ENCODE data around the gene ARL4C.
A peak's percentile ranks its signal among the peaks of the same experiment; 100 is the strongest.
"Not testable (repeated sequence)": the region's sequence is repeated elsewhere in the genome, so short reads cannot be mapped to it uniquely, and the experiment has no call there.

ARL4C gene

DNA sequence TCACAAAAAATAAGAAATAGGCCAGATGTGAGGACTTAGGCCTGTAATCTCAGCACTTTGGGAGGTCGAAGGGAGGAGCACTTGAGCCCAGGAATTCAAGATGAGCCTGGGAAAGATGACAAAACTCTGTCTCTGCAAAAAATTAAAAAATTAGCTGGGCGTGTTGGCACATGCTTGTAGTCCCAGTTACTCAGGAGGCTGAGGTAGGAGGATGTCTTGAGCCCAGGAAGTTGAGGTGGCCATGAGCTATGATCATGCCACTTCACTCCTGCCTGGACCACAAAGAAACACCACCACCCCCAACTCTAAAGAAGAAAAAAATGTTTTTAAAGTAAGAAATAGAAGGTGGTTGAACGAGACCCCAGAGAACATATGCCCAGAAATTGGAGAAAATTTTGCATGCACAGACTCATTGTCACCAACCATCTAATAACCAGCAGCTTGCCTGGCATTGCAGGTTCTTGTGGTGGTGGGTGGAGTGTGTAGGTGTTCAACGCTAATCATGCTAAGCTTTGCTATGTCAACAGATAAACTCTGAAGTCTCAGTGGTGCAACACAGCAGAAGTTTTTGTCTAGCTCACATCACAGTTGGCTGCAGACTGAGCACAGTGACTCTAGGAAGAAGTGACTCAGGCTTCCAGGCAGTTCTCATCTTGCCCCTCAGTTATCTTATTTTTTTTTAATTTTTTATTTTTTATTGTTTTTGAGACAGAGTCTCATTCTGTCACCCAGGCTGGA is 18.6 kb downstream of the ARL4C start:
- DNase-seq (ENCODE audit: low spot score), result no peak
- no peak for FAIRE-seq

DNA sequence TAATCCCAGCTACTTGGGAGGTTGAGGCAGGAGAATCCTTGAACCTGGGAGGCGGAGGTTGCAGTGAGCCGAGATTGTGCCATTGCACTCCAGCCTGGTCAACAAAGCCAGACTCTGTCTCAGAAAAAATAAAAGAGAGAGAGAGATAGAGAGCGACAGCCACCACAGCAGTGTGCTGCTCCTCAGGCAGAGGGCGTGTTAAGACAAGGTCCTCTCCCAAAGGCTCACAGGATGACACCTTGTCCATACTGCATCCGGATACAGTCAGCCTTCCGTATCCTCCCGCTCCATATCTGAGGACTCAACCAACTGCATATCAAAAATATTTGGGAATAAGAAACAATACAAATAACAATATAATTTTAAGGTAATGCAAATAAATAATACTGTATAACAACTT is 20.1 kb downstream of the ARL4C start:
- DNase-seq (ENCODE audit: low spot score) (no peak), FAIRE-seq (no peak)

GRCh38 chr2:234474654-234475053 is 22.2 kb downstream of the ARL4C start:
- no peak for FAIRE-seq

DNA sequence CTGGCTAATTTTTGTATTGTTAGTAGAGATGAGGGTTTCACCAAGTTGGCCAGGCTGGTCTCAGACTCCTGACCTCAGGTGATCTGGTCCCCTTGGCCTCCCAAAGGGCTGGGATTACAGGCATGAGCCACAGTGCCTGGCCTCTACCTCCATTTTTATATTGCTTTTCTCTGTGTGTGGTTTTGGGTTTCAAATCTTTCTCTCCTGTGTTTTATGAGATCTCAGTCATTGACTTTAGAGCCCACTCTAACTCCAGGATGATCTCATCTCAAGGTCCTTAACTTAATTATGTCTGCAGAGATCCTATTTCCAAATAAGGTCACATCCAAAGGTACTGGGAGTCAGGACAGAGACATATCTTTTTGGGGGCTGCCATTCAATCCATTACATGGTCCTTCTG is 24.7 kb downstream of the ARL4C start:
- FAIRE-seq (no peak), DNase-seq (ENCODE audit: low spot score) (no peak)

More at GRCh38 chr2:234474654-234475053, 22.2 kb downstream of the ARL4C start:
- no peak for DNase-seq (ENCODE audit: low spot score)

- DNase-seq (ENCODE audit: low spot score), result no peak
- no peak for FAIRE-seq
Measured at GRCh38 chr2:234469972-234470371, 26.9 kb downstream of the ARL4C start.

DNA sequence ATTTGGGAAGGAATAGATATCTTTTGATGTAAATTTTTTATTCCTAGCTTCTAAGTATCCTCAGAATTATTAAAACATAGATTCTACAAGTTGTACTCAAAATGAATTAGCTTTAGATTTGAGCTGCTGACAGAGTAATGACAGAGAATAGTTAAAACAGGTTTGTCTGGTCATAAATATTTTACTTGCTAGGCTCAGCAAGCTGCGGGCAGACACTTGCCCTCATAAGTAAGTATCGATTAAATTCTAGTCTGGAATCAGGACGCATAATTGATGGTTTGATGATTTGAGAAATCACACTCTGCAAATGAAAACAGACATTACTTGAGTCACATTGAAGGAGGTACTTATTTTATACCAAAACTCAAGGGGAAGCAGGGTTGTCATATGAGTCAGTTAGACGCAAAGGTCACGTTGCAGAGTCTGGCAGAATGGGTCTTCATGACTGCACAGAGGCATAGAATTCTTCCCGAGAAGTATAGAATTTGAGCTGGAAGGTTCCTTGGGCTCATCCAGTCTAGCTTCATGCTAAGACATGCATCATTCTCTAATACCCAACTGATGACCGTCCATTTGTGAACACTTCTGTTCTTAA is 27.5 kb downstream of the ARL4C start:
- no peak for FAIRE-seq
- DNase-seq (ENCODE audit: low spot score), result no peak

DNA sequence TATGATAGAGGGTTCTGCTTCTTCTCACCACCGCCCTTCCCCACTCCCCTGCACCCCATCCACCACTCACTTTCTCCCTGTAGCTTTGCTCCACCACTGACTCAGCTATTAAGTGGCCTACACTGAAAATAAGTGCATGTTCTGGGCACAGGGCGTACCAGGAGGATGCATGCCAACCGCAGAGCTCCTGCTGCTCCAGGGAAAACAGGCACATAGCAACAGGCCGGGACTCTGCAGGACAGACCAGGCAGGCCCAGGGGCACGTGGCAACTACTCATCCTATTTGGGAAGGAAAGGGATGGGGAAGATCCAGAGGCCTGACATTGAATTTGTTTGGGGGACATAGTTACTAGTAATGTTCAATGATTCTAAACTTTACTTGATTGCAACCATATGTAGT is 28.4 kb downstream of the ARL4C start:
- DNase-seq (ENCODE audit: low spot score), result no peak
- no peak for FAIRE-seq

- no peak for DNase-seq (ENCODE audit: low spot score)
- no peak for FAIRE-seq
Measured at GRCh38 chr2:234467289-234467688, 29.6 kb downstream of the ARL4C start.

- DNase-seq (ENCODE audit: low spot score), result no peak
- FAIRE-seq, result no peak
Measured at GRCh38 chr2:234464291-234464645, 32.6 kb downstream of the ARL4C start.

DNA sequence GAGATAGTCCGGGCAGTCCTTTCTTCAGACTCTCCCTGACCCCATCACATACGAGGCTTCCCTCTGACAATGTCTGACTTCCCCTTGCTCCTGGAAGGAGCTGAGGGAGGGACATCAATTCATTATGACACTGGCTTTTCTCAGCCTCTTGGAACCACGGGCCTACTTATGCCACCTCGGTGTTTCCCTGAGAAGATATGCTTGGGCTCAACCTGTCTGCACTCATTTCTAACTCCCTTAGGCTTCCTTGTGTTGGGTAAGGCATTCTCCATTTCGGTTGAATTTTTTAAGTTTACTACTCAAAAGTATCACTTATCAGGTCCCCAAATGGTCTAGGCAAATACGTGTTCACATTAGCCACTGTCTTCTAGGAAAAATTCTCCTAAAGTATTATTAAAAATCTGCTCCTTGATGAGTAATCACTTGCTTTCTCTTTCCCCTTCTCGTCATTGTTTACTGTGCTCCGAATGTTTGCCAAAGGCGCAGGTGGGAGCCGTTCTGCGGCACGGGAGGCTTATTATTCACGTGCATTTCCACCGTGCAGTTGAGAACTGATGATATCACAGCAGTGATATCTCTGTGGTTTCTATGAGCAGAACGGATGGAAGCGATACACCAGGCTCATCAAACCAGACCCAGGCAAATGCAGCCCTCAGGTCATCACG is 33.1 kb downstream of the ARL4C start:
- DNase-seq (ENCODE audit: low spot score) (peak; percentile 72), FAIRE-seq (peak; percentile 86)

GRCh38 chr2:234462218-234462992 is 34.5 kb downstream of the ARL4C start:
- DNase-seq (ENCODE audit: low spot score) (no peak), FAIRE-seq (no peak)

DNA sequence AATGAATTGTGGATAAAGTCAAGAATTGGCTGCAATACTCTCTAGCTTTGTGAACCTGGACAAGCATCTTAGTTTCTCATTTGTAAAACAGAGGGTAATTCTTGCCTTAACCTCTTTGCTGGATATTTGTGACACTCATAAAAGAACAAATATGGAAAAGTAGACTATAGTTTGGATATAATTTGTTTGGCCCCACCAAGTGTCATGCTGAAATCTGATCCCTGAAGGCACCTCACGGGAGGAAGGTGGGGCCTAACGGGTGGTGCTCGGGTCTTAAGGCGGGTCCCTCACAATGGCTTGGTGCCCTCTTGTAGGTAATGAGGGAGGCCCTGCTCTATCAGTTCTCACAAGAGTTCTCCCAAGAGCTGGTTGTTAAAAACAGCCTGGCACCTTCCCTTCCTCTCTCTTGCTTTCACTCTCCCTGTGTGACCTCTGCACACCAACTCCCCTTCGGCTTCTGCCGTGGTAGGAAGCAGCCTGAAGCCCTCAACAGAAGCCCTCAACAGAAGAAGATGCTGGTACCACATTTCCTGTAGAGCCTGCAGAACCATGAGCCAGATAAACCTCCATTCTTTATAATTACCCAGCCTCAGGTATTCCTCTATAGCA is 37.4 kb downstream of the ARL4C start:
- FAIRE-seq (no peak), DNase-seq (ENCODE audit: low spot score) (no peak)

DNA sequence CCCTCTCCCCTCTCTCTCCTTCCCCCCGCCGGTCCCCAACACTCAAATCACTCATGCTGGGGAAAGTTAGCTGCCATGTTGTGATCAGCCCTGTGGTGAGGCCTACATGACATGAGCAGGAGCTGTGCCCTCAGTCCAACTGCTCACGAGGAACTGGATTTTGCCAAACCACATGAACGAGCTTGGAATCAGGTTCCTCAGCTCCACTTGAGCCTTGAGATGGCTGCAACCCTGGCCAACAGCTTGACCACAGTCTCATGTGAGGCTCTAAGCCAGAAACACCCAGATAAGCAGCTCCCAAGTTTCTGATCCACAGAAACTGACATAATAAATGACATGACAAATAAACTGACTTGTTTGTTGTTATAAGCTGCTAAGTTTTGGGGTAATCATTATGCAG is 38.4 kb downstream of the ARL4C start:
- FAIRE-seq, result no peak
- no peak for DNase-seq (ENCODE audit: low spot score)

- FAIRE-seq (no peak), DNase-seq (ENCODE audit: low spot score) (no peak)
Measured at GRCh38 chr2:234457421-234457820, 39.5 kb downstream of the ARL4C start.

DNA sequence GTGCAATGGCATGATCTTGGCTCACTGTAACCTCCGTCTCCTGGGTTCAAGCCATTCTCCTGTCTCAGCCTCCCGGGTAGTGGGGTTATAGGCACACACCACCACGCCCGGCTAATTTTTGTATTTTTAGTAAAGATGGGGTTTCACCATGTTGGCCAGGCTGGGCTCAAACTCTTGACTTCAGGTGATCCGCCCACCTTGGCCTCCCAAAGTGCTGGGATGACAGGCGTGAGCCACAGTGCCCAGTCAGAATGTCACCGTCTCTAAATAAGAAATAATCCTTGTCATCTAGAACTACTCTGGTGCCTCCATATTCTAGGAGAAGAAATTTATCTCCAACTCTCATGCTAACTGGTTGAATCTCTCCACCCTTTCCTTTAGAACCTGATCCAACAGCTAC is 41.6 kb downstream of the ARL4C start:
- not testable (repeated sequence) for DNase-seq (ENCODE audit: low spot score); FAIRE-seq

GRCh38 chr2:234454433-234454832 is 42.4 kb downstream of the ARL4C start:
- DNase-seq (ENCODE audit: low spot score) (no peak), FAIRE-seq (no peak)

DNA sequence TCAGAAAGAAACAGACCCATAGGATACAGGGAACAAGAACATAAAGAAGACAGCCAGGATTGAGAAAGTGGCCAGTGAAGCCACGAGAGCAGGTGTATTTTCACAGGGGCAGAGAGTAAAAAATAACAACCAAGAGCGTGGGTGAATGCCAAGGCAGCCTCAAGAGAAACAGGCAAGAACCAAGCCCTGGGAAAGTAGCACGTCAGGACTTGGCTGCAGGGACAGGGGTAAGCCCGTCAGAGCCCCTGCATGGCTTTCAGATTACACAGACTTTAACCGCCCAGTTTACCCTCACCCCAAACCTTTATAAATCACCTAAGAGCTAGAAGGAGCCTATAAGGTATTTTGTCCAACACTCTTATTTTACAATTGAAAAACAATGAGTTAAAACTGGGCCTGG is 43.7 kb downstream of the ARL4C start:
- FAIRE-seq (no peak), DNase-seq (ENCODE audit: low spot score) (no peak)

- DNase-seq (ENCODE audit: low spot score) (peak; percentile 52), FAIRE-seq (no peak)
Measured at GRCh38 chr2:234451852-234452625, 44.8 kb downstream of the ARL4C start.

DNA sequence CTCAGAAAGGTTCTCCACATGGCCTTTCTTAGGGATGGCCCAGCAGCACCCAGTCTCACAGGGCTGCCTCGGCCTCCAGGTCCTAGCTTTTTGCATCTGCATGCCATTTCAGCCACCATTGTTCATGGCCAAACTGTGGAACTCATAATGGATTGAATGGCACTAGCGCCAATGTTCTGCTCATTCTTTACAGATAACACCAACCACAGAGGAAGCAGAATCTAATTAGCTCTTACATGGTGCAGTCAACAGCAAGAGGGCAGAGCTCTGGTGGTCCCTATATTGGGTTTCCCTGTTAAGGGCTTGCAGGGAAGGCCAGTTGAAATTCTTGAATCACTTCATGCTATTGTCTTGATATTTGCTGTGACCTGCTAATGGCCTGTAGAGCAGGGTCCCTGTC is 45.6 kb downstream of the ARL4C start:
- DNase-seq (ENCODE audit: low spot score) (no peak), FAIRE-seq (peak; percentile 63)

DNA sequence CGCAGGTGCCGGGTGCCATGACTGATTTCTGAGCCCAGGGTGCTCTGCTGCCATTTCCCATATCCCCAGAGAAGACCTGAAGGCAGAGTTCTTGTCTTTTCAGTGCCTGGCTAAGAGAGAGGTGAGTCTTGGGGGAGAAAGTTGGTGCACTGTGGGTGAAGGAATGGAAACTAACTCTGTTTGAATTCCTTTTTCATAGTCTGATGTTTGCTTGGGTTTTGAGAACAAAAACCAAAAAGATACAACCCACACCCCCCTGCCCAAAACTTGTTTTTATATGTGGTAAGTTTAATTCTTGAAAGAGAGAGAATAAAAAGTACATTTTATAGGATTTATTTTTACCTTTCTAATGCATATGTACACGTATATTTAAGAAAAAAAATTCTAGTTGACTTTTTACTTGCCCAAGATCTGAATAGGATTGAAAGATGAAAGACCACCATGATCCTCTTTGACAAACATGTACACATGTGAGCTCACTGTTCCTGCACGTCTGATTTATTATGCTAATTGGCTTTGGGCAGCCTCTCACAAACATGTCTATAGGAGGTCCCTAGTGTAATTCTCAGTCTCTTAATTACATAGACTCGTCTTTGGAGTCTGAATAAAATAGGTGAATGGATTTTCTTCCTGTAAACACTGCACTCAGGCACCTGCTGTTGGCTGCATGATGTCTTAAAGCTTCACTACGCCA is 46.3 kb downstream of the ARL4C start:
- FAIRE-seq (no peak), DNase-seq (ENCODE audit: low spot score) (no peak)
